Neural cell (in vitro differentiated cells): ENCODE results near the gene CDKAL1. TPM values are rescaled to one million over a fixed set of nuclear protein-coding genes. Genes with fewer than 3 reads are reported as not detected.

Experiments
- H2AFZ ChIP-seq: fragments of 200-600, 300-800 bp; sonication (generic), shearing (Covaris generic); 2 replicates; pipeline ENCODE4 v1.6.0; 2014; ENCODE audit warnings: low read depth, mild to moderate bottlenecking, antibody characterized with exemption, low read length, moderate library complexity
- H3F3A ChIP-seq: fragments of 200-600 bp; shearing (Covaris generic); 2 replicates; pipeline ENCODE4 v1.6.1; 2016; ENCODE audit warnings: mild to moderate bottlenecking, moderate library complexity, mixed read lengths, antibody characterized with exemption, low read length; ENCODE audit not compliant: insufficient read depth, poor library complexity, severe bottlenecking
- H3K27ac ChIP-seq: fragments of 200-600, 300-800 bp; sonication (generic), shearing (Covaris generic); 2 replicates; pipeline ENCODE4 v1.5.1; 2014; ENCODE audit warnings: mild to moderate bottlenecking, low read length, moderate library complexity
- H3K27me3 ChIP-seq: fragments of 300-800, 200-600 bp; sonication (generic), shearing (Covaris generic); 2 replicates; pipeline ENCODE4 v1.6.0; 2014; ENCODE audit warnings: mild to moderate bottlenecking, low read depth, low read length, moderate library complexity; ENCODE audit not compliant: insufficient read depth
- H3K36me3 ChIP-seq: fragments of 300-800, 200-600 bp; sonication (generic), shearing (Covaris generic); 2 replicates; pipeline ENCODE4 v1.5.1; 2014; ENCODE audit warnings: mild to moderate bottlenecking, antibody characterized with exemption, low read length, moderate library complexity; ENCODE audit not compliant: insufficient read depth
- H3K4me2 ChIP-seq: fragments of 300-800, 200-600 bp; sonication (generic), shearing (Covaris generic); 2 replicates; pipeline ENCODE4 v1.6.0; 2014; ENCODE audit warnings: mild to moderate bottlenecking, low read length
- H3K4me3 ChIP-seq: fragments of 300-800, 200-600 bp; sonication (generic), shearing (Covaris generic); 2 replicates; pipeline ENCODE4 v1.5.1; 2014; ENCODE audit warnings: mild to moderate bottlenecking, low read length, moderate library complexity
- H3K79me2 ChIP-seq: fragments of 200-600 bp; shearing (Covaris generic); replicated peaks from 2 replicates; pipeline ENCODE4 v1.6.0; 2014; ENCODE audit warnings: mild to moderate bottlenecking, low read length, moderate library complexity; ENCODE audit not compliant: insufficient read depth
- H3K9ac ChIP-seq: fragments of 300-800, 200-600 bp; sonication (generic), shearing (Covaris generic); 2 replicates; pipeline ENCODE4 v1.6.1; 2016; ENCODE audit warnings: mild to moderate bottlenecking, low read length, mixed read lengths
- H3K9me2 ChIP-seq: fragments of 200-600 bp; shearing (Covaris generic); 2 replicates; pipeline ENCODE4 v1.6.1; 2016; ENCODE audit warnings: mild to moderate bottlenecking, low read length, mixed read lengths; ENCODE audit not compliant: insufficient read depth
- H3K9me3 ChIP-seq: fragments of 200-600, 300-800 bp; sonication (generic), shearing (Covaris generic); 2 replicates; pipeline ENCODE4 v1.6.1; 2016; ENCODE audit warnings: mild to moderate bottlenecking, mixed run types, low read length, moderate library complexity, mixed read lengths
- H4K20me1 ChIP-seq: fragments of 200-600 bp; shearing (Covaris generic); 2 replicates; pipeline ENCODE4 v1.6.1; 2016; ENCODE audit warnings: mild to moderate bottlenecking, mixed run types; ENCODE audit not compliant: insufficient read depth
- CTCF ChIP-seq: fragments of 450-650 bp; IDR thresholded peaks from 2 replicates; pipeline ENCODE4 v1.5.1; 2014; ENCODE audit warnings: antibody characterized with exemption, mild to moderate bottlenecking, moderate library complexity; ENCODE audit not compliant: poor library complexity, severe bottlenecking
- EP300 ChIP-seq: fragments of 450-650 bp; conservative IDR thresholded peaks from 2 replicates; pipeline ENCODE4 v1.6.1; 2014; ENCODE audit warnings: antibody characterized with exemption, mild to moderate bottlenecking, moderate library complexity; ENCODE audit not compliant: poor library complexity, severe bottlenecking
- EZH2 ChIP-seq: fragments of 200-600, 300-800 bp; shearing (Covaris generic), sonication (generic); IDR thresholded peaks from 2 replicates; pipeline ENCODE4 v1.6.1; 2014; ENCODE audit warnings: antibody characterized with exemption, low read length, borderline replicate concordance, mild to moderate bottlenecking; ENCODE audit not compliant: insufficient read depth, poor library complexity, severe bottlenecking
- MXI1 ChIP-seq: fragments of 450-650 bp; conservative IDR thresholded peaks from 2 replicates; pipeline ENCODE4 v1.6.1; 2014; ENCODE audit warnings: antibody characterized with exemption, mild to moderate bottlenecking; ENCODE audit not compliant: poor library complexity, severe bottlenecking
- POLR2AphosphoS5 ChIP-seq: IDR thresholded peaks from 2 replicates; pipeline ENCODE4 v1.6.1; 2012
- RAD21 ChIP-seq: fragments of 450-650 bp; conservative IDR thresholded peaks from 2 replicates; pipeline ENCODE4 v1.6.1; 2014; ENCODE audit warnings: antibody characterized with exemption, mild to moderate bottlenecking, moderate library complexity
- REST ChIP-seq: IDR thresholded peaks from 2 replicates; pipeline ENCODE4 v1.6.1; 2012; ENCODE audit warnings: borderline replicate concordance
- SMC3 ChIP-seq: fragments of 450-650 bp; conservative IDR thresholded peaks from 2 replicates; pipeline ENCODE4 v1.6.1; 2014; ENCODE audit warnings: antibody characterized with exemption, mild to moderate bottlenecking, moderate library complexity; ENCODE audit not compliant: poor library complexity
- TAF1 ChIP-seq: IDR thresholded peaks from 2 replicates; pipeline ENCODE4 v1.6.1; 2012; ENCODE audit warnings: low read depth
- polyA plus RNA-seq: library from polyadenylated mRNA; depleted of rRNA; stranded (reverse); fragments of >200 nt; gene quantifications from 2 replicates; pipeline ENCODE4 v1.2.3, GENCODE V29; 2014

Gene CDKAL1
- polyA plus RNA-seq, 1 donor from 2014 or later = 10.7 TPM

- no peaks in the 10 kb centered on the region for H3K36me3 ChIP-seq
- no peaks in the 10 kb centered on the region for H3F3A ChIP-seq
- H3K4me3 ChIP-seq = no peak overlapping the region
- TF ChIP-seq CTCF = no peak
- TF ChIP-seq TAF1 = no peak
- TF ChIP-seq EP300 = no peak
- TF ChIP-seq RAD21 = no peak
- TF ChIP-seq EZH2 = no peak
- TF ChIP-seq REST = no peak
- TF ChIP-seq MXI1 = no peak
- no peak for TF ChIP-seq SMC3
- TF ChIP-seq POLR2AphosphoS5 = no peak
- H3K79me2 ChIP-seq = no peaks in the 10 kb centered on the region
- H4K20me1 ChIP-seq = no peaks in the 10 kb centered on the region
- no peak overlapping the region for H2AFZ ChIP-seq
- H3K9me3 ChIP-seq = no peaks in the 10 kb centered on the region
- no peaks in the 10 kb centered on the region for H3K9me2 ChIP-seq
- H3K27ac ChIP-seq = no peak overlapping the region
- no peak overlapping the region for H3K9ac ChIP-seq
- H3K4me2 ChIP-seq = no peak overlapping the region
- no peaks in the 10 kb centered on the region for H3K27me3 ChIP-seq
Observed at GRCh38 chr6:21083708-21084107, 549.5 kb downstream of the CDKAL1 start.

- H3F3A ChIP-seq = no peaks in the 10 kb centered on the region
- H2AFZ ChIP-seq = no peak overlapping the region
- no peaks in the 10 kb centered on the region for H3K27me3 ChIP-seq
- H3K79me2 ChIP-seq = no peaks in the 10 kb centered on the region
- no peak overlapping the region for H3K9ac ChIP-seq
- TF ChIP-seq POLR2AphosphoS5 (no peak), EP300 (no peak), CTCF (no peak), REST (no peak), MXI1 (no peak), EZH2 (no peak), TAF1 (no peak), SMC3 (no peak)
- no peaks in the 10 kb centered on the region for H3K9me3 ChIP-seq
- no peak overlapping the region for H3K4me2 ChIP-seq
- H3K27ac ChIP-seq = no peak overlapping the region
- H4K20me1 ChIP-seq = no peaks in the 10 kb centered on the region
- no peaks in the 10 kb centered on the region for H3K9me2 ChIP-seq
- no peaks in the 10 kb centered on the region for H3K36me3 ChIP-seq
- no peak overlapping the region for H3K4me3 ChIP-seq
Observed at GRCh38 chr6:21084656-21085055, 550.4 kb downstream of the CDKAL1 start.
